Prostate gland (tissue), 2 donors: ENCODE data around the gene MS4A6A. TPM values are rescaled to one million over a fixed set of nuclear protein-coding genes. Genes with fewer than 3 reads are reported as not detected.

Experiments used
- DNase-seq: peaks from one replicate; pipeline ENCODE4 v3.0.0-alpha.2; 2019; ENCODE audit warnings: low spot score
- H3K27ac ChIP-seq, 2 donors: fragments of 200-600 bp; sonication (generic); 2 replicates each; pipeline ENCODE4 v1.5.1; 2017 to 2019
- H3K27me3 ChIP-seq: fragments of 200-600 bp; sonication (generic); replicated peaks from 2 replicates; pipeline ENCODE4 v1.5.1; 2019; ENCODE audit not compliant: insufficient read depth
- H3K36me3 ChIP-seq, 2 donors: fragments of 200-600 bp; sonication (generic); 1 replicate in 1 of 2; 2 replicates in 1 of 2; pipeline versions ENCODE4 v1.5.1 to v1.8.1; 2017 to 2019
- H3K4me1 ChIP-seq: fragments of 200-600 bp; sonication (generic); replicated peaks from 2 replicates; pipeline ENCODE4 v1.5.1; 2019
- H3K4me3 ChIP-seq, 2 donors: fragments of 200-600 bp; sonication (generic); 2 replicates each; pipeline ENCODE4 v1.5.1; 2017 to 2019
- H3K9me3 ChIP-seq: fragments of 200-600 bp; sonication (generic); 2 replicates; pipeline ENCODE4 v1.5.1; 2017
- POLR2A ChIP-seq: fragments of 450-650 bp; IDR thresholded peaks from one replicate; pipeline ENCODE4 v1.6.1; 2016; ENCODE audit warnings: antibody characterized with exemption, mild to moderate bottlenecking
- POLR2AphosphoS5 ChIP-seq: sonication (generic); formaldehyde crosslinking; IDR thresholded peaks from one replicate; pipeline ENCODE4 v1.6.1; 2017; ENCODE audit warnings: antibody characterized with exemption
- WGBS: methylation state at CpG from one replicate; pipeline ENCODE4 v1.1.5; 2018; 5-methylcytosine and 5-hydroxymethylcytosine counted together
- intact Hi-C: fragments of 100-400 bp; cut with DNase I; formaldehyde crosslinking; loops from one replicate; pipeline ENCODE4 v1.14.2; 2022
- microRNA-seq: library from miRNA; unstranded; fragments of <30 nt; microRNA quantifications from one replicate; pipeline ENCODE4, GENCODE V29; 2016
- small RNA-seq, 2 donors: library from RNA; depleted of rRNA; stranded (forward); fragments of <200 nt; gene quantifications; one replicate each; pipeline ENCODE3, GENCODE V24; 2016
- total RNA-seq, 2 donors: library from RNA; depleted of rRNA; stranded (reverse); fragments of >200 nt; gene quantifications; one replicate each; pipeline ENCODE4 v1.1.0, GENCODE V29; 2016
- TF ChIP-seq, protein P1 (sequence below), 4 experiments: fragments of 200-600 bp in 2 of 4; fragments of 450-650 bp in 2 of 4; sonication (generic) in 2 of 4; IDR thresholded peaks; 1 replicate in 3 of 4; 2 replicates in 1 of 4; pipeline ENCODE4 v1.5.1; 2016 to 2019; ENCODE audit warnings: antibody characterized with exemption in 4 of 4, mild to moderate bottlenecking in 2 of 4, moderate library complexity in 2 of 4

MS4A6A gene
- total RNA-seq, 2 donors from 2014 or later = 13.4 to 44.1 TPM

DNA sequence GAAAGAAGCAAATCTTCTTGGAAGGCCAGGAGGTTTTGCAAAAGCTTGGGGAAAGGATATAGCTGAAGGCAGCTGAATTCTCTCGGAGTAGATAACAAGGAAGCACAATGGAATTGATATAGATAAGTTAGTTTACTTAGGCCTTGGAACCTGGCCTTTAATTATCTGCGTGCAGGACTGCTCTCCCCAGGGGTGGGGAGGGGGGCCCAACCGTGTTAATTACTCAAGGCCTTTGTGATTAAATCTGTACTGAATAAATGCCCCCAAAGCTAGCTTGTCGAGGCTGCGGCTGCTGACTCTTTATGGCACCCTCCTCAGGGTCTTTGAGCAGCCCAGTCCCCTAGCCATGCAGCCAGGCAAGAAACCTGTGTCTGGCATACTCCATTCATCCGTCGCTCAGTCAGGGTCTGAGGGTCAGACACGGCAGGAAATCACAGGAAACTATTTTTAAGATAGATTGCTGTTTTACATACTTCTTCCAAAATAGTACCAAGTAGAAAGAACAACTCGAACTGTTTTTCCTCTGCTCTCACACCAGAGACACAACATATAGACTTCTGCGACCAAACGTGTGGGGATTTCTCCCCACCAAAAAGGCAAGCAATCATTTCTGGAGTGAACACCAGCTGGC, 58.0 kb downstream of the MS4A6A start:
- H3K27ac ChIP-seq = no peak overlapping the region
- H3K4me1 ChIP-seq = no peaks in the 10 kb centered on the region
- DNase-seq = no peak
- TF ChIP-seq POLR2AphosphoS5 (no peak), POLR2A (no peak)
- TF ChIP-seq, protein P1, sequence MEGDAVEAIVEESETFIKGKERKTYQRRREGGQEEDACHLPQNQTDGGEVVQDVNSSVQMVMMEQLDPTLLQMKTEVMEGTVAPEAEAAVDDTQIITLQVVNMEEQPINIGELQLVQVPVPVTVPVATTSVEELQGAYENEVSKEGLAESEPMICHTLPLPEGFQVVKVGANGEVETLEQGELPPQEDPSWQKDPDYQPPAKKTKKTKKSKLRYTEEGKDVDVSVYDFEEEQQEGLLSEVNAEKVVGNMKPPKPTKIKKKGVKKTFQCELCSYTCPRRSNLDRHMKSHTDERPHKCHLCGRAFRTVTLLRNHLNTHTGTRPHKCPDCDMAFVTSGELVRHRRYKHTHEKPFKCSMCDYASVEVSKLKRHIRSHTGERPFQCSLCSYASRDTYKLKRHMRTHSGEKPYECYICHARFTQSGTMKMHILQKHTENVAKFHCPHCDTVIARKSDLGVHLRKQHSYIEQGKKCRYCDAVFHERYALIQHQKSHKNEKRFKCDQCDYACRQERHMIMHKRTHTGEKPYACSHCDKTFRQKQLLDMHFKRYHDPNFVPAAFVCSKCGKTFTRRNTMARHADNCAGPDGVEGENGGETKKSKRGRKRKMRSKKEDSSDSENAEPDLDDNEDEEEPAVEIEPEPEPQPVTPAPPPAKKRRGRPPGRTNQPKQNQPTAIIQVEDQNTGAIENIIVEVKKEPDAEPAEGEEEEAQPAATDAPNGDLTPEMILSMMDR (IDR thresholded peaks at IDR 0.05) = no peak
- H3K27me3 ChIP-seq = no peaks in the 10 kb centered on the region
- H3K4me3 ChIP-seq = no peak overlapping the region
- H3K9me3 ChIP-seq = no peaks in the 10 kb centered on the region
- WGBS = 50% methylated on average over 11 of the region's 11 CpGs
- intact Hi-C loops = no loop called here
- H3K36me3 ChIP-seq = no peaks in the 10 kb centered on the region

Small RNA genes within 50 kb of the gene (microRNA-seq; reads per million reads assigned to microRNA genes)
- 1.1 reads per million, percentile 11 among the genes with 10 or more reads in this experiment for gene MIR6503

Small RNA genes within 50 kb of the gene (small RNA-seq; reads per million reads assigned to genes)
- 0.50 to 0.56 reads per million in 2 donors for gene MIR6503

Other genes with a start within 250 kb of the MS4A6A start
- gene OOSP1, start 244.7 kb downstream of the MS4A6A start, total RNA-seq = not detected
- gene OOSP4A, start 219.1 kb downstream of the MS4A6A start, total RNA-seq = not detected
- gene OOSP4B, start 165.9 kb downstream of the MS4A6A start, total RNA-seq = not detected
- gene OOSP2, start 142.7 kb downstream of the MS4A6A start, total RNA-seq = 10 to 100 TPM in 1 of 2 donors, not detected in 1; 16.0 TPM
- gene MS4A3, start 126.4 kb downstream of the MS4A6A start, total RNA-seq = not detected
- gene MS4A2, start 94.4 kb downstream of the MS4A6A start, total RNA-seq = 1 to 10 TPM in 1 of 2 donors, not detected in 1; 2.0 TPM
- 1 to 10 TPM in 1 of 2 donors, not detected in 1; 1.5 TPM for gene MS4A4E, start 60.1 kb upstream of the MS4A6A start, total RNA-seq
- gene MS4A4A, start 97.6 kb upstream of the MS4A6A start, total RNA-seq = 10 to 100 TPM in 1 of 2 donors, 1 to 10 TPM in 1; 2.1 to 10.6 TPM
- 1 to 10 TPM in 1 of 2 donors, not detected in 1; 1.4 TPM for gene MS4A6E, start 144.2 kb upstream of the MS4A6A start, total RNA-seq
- gene MS4A7, start 195.4 kb upstream of the MS4A6A start, total RNA-seq = 1 to 10 TPM; 3.7 to 7.6 TPM
- gene MS4A14, start 213.4 kb upstream of the MS4A6A start, total RNA-seq = 1 to 10 TPM in 1 of 2 donors, under 1 TPM in 1; 0.23 to 6.1 TPM
- 1 to 10 TPM in 1 of 2 donors, not detected in 1; 9.1 TPM for gene MS4A5, start 246.5 kb upstream of the MS4A6A start, total RNA-seq